GM12864 (cell line): ENCODE measurements around the gene CCDC54.

Source experiments
- DNase-seq: peaks from one replicate; pipeline ENCODE4 v3.0.0-alpha.2; 2011; ENCODE audit warnings: low read depth
- H3K4me3 ChIP-seq: 2 replicates; pipeline ENCODE4 v1.5.1; 2011; ENCODE audit warnings: mild to moderate bottlenecking, low read depth, low read length, control low read depth
- CTCF ChIP-seq: IDR thresholded peaks from 2 replicates; pipeline ENCODE4 v1.5.1; 2011; ENCODE audit warnings: low read depth, mild to moderate bottlenecking, moderate library complexity, low read length, control low read depth, inconsistent platforms; ENCODE audit errors: missing control alignments

CCDC54 gene

DNA sequence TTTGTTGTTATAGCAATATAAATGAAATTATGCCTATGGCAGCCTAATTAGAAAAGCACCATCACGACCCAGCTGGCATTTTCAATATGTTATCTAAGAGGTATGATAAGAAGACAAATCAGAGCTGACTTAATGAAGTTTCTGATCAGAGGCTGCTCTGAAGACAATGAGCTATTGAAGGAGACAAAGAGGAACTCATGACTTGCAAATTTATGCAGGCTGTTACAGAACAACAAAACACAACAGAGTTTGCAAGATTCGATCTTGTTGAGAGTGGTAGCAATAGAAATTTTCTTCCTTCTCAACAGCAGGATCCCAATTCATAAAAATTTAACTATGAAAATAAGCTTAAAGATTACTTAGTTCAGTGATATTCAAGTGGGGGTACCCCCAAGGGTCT lies 7.7 kb downstream of the CCDC54 start:
- DNase-seq, result no peak

DNA sequence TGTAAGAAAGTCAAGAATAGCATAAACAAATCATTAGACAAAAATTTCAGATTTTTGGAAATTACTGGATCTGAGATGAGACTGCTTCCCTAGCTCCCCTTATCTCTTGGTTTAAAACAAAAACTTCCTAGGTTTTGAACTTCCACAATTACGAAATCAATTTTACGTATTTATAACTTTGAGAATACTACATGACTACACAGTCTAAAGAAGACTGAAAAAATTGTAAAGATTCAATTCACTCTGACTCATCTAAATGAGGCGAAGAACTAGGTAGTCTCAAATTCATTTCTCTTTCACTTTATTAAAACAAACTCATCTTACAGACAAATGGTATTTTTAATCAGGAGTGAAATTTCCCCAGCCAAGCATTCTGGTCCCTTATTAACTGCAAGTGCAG lies 10.3 kb downstream of the CCDC54 start:
- H3K4me3 ChIP-seq, result no peak overlapping the region
- DNase-seq, result no peak

More for the DNA sequence above, 7.7 kb downstream of the CCDC54 start:
- H3K4me3 ChIP-seq, result no peak overlapping the region
- no peak for TF ChIP-seq CTCF

GRCh38 chr3:107392549-107393165 lies 15.4 kb downstream of the CCDC54 start:
- TF ChIP-seq CTCF, result no peak
- DNase-seq, result no peak
- H3K4me3 ChIP-seq, result no peak overlapping the region

More for the DNA sequence above, 10.3 kb downstream of the CCDC54 start:
- TF ChIP-seq CTCF, result no peak

- no peak for TF ChIP-seq CTCF
- no peak overlapping the region for H3K4me3 ChIP-seq
- DNase-seq, result no peak
Measured at GRCh38 chr3:107394502-107394901, 17.3 kb downstream of the CCDC54 start.

GRCh38 chr3:107395066-107395465 lies 17.8 kb downstream of the CCDC54 start:
- no peak overlapping the region for H3K4me3 ChIP-seq
- no peak for TF ChIP-seq CTCF
- no peak for DNase-seq

DNA sequence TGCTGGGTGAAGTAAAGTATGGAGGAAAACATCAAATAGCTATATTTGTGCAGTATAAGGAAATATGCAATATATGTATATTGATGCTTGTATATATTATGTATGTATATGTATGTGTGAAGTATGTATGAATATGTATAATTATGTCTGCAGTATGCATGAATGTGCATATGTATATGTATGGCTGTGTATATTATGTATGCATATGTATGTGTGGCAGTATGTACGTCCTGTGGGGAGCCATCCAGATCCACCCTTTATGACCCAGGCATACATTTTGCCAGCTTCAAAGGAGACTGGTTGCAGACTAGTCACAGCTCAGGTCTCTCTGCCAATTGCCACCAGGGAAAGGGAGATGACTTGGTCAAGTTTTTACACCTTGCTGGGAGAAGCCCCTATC lies 24.1 kb downstream of the CCDC54 start:
- DNase-seq, result no peak
- H3K4me3 ChIP-seq, result no peak overlapping the region
- no peak for TF ChIP-seq CTCF

- DNase-seq, result no peak
- no peak for TF ChIP-seq CTCF
- no peak overlapping the region for H3K4me3 ChIP-seq
Measured at GRCh38 chr3:107402214-107402613, 25.0 kb downstream of the CCDC54 start.
